ENCODE measurements around the gene PROX2. TPM values are rescaled to one million over a fixed set of nuclear protein-coding genes. Genes with fewer than 3 reads are reported as not detected.

The PROX2 gene
- total and polyA plus RNA-seq, 2 donors (not counting 3 experiments of a cell fraction or from before 2014, with no cell fraction given), result 0.01 TPM; not detected in 1

- no peak overlapping the region for H3K27ac ChIP-seq (ENCODE audit: insufficient read depth, low read depth, low read length)
- H2AFZ ChIP-seq (ENCODE audit: low read depth, low read length), result no peak overlapping the region
- no peak overlapping the region for H3K4me2 ChIP-seq (ENCODE audit: insufficient read depth, low read length)
- TF ChIP-seq MYC (IDR thresholded peaks at IDR 0.05; ENCODE audit: low read depth, low read length), result no peak
- no peak for TF ChIP-seq MAX (IDR thresholded peaks at IDR 0.05; ENCODE audit: insufficient read depth, insufficient read length)
- no peak for TF ChIP-seq FOS (IDR thresholded peaks at IDR 0.05; ENCODE audit: borderline replicate concordance, insufficient read depth, low read length)
- no peak for TF ChIP-seq GATA2 (IDR thresholded peaks at IDR 0.05; ENCODE audit: insufficient read depth, insufficient read length, low read depth, low read length)
- TF ChIP-seq POLR2AphosphoS5 (IDR thresholded peaks at IDR 0.05; ENCODE audit: insufficient read depth, low read depth, low read length), result no peak
- no peak for TF ChIP-seq EZH2 (IDR thresholded peaks at IDR 0.05; ENCODE audit: borderline replicate concordance, low read depth, low read length, severe bottlenecking)
- TF ChIP-seq POLR2A (IDR thresholded peaks at IDR 0.05; ENCODE audit: low read depth, low read length), result no peak
- no peak for TF ChIP-seq JUN (IDR thresholded peaks at IDR 0.05; ENCODE audit: borderline replicate concordance, insufficient read depth, insufficient read length, low read depth)
- no peak for TF ChIP-seq CTCF (IDR thresholded peaks at IDR 0.05; ENCODE audit: extremely low read depth in 1 of 2, insufficient read depth in 1 of 2, low read depth in 1 of 2, low read length in 2 of 2)
- dilution Hi-C loops (cut with MboI; ENCODE audit: extremely low pct_ligation_motif_present, low sequenced_read_pairs) (no loop called here), intact Hi-C loops (cut with micrococcal nuclease) (no loop called here)
- H3K36me3 ChIP-seq (ENCODE audit: control insufficient read depth in 2 of 2, extremely low read depth in 1 of 2, insufficient read depth in 2 of 2, low read length in 2 of 2), result no peaks in the 10 kb centered on the region
- no peaks in the 10 kb centered on the region for H3K9me1 ChIP-seq (replicated peaks; ENCODE audit: control insufficient read depth, extremely low read depth, insufficient read depth, low read length)
- H3K79me2 ChIP-seq (ENCODE audit: control insufficient read depth, insufficient read depth, low read length), result no peaks in the 10 kb centered on the region
- no peak overlapping the region for H3K9ac ChIP-seq (replicated peaks; ENCODE audit: extremely low read depth, insufficient read depth, low read length)
- no TSS peak for BruUV-seq (replicated peaks)
- no peak overlapping the region for H3K4me3 ChIP-seq (replicated peaks in 1 of 3; ENCODE audit: insufficient read depth in 1 of 3, low read depth in 1 of 3, low read length in 3 of 3)
- peaks cover 7% of the 10 kb centered on the region for H3K4me1 ChIP-seq (ENCODE audit: control insufficient read depth, extremely low read depth, insufficient read depth, low read length)
- POLR2A ChIA-PET, result interaction anchor here (0.6 kb wide), 1 partner anchor 118 kb away, joined by 5 read pairs; no protein-coding TSS in a partner anchor
- H3K27me3 ChIP-seq (ENCODE audit: control insufficient read depth in 2 of 2, insufficient read depth in 2 of 2, low read length in 2 of 2), result no peaks in the 10 kb centered on the region
- no peaks in the 10 kb centered on the region for H3K9me3 ChIP-seq (replicated peaks; ENCODE audit: control insufficient read depth, insufficient read depth, low read length)
- FAIRE-seq (no peak), DNase-seq (ENCODE audit: low read depth, low spot score) (no peak)
- no peaks in the 10 kb centered on the region for H4K20me1 ChIP-seq (replicated peaks; ENCODE audit: control insufficient read depth, extremely low read depth, insufficient read depth, low read length)
- CTCF ChIA-PET, result interaction anchor here (1.0 to 7.0 kb wide), 3 partner anchors 32 to 178 kb away, joined by 3 to 468 read pairs (median 29); no protein-coding TSS in a partner anchor
These were observed 34.6 kb upstream of the PROX2 start for GRCh38 chr14:74910556-74910955.
